Measurements from ENCODE around the gene RRP1B.

Gene RRP1B

GRCh38 chr21:43716376-43717165, 57.2 kb downstream of the RRP1B start:
- H3K27me3 Mint-ChIP-seq (ENCODE audit: low read depth) = peaks cover 20% of the 10 kb centered on the region
- peaks cover 20% of the 10 kb centered on the region for H3K4me1 Mint-ChIP-seq
- TF ChIP-seq CTCF (IDR thresholded peaks at IDR 0.05; ENCODE audit: unreplicated experiment in 3 of 3) = no peak
- H3K27ac Mint-ChIP-seq = no peak overlapping the region
- peak overlapping the region; percentile 80 to 87 (median 81) for H3K4me3 Mint-ChIP-seq
- H3K36me3 Mint-ChIP-seq (ENCODE audit: low read depth) = no peaks in the 10 kb centered on the region
- no peaks in the 10 kb centered on the region for H3K9me3 Mint-ChIP-seq

GRCh38 chr21:43717166-43717853, 58.0 kb downstream of the RRP1B start:
- Mint-ChIP-seq H3K36me3 (ENCODE audit: low read depth) (no peaks in the 10 kb centered on the region), H3K9me3 (no peaks in the 10 kb centered on the region), H3K4me3 (peak overlapping the region; percentile 87 to 89 (median 88))

GRCh38 chr21:43717967-43718871, 58.9 kb downstream of the RRP1B start:
- Mint-ChIP-seq H3K27me3 (ENCODE audit: low read depth) (peaks cover 13% of the 10 kb centered on the region), H3K9me3 (no peaks in the 10 kb centered on the region), H3K4me3 (peak overlapping the region; percentile 87 to 89 (median 88)), H3K4me1 (peaks cover 7% of the 10 kb centered on the region), H3K36me3 (ENCODE audit: low read depth) (no peaks in the 10 kb centered on the region), H3K27ac (peak overlapping the region in 1 of 3 experiments; percentile 70)
- TF ChIP-seq CTCF (IDR thresholded peaks at IDR 0.05; ENCODE audit: unreplicated experiment in 3 of 3) = no peak

More at GRCh38 chr21:43717166-43717853, 58.0 kb downstream of the RRP1B start:
- no peak for TF ChIP-seq CTCF (IDR thresholded peaks at IDR 0.05; ENCODE audit: unreplicated experiment in 3 of 3)
- H3K27ac Mint-ChIP-seq = peak overlapping the region in 2 of 3 experiments; percentile 59 to 67
- H3K27me3 Mint-ChIP-seq (ENCODE audit: low read depth) = peaks cover 20% of the 10 kb centered on the region
- peaks cover 13% of the 10 kb centered on the region for H3K4me1 Mint-ChIP-seq

GRCh38 chr21:43718872-43719747, 59.8 kb downstream of the RRP1B start, which contains the start of gene PDXK:
Gene PDXK (plus strand): TSS chr21:43719129. CDS start chr21:43719295, 166 bp downstream.
- TF ChIP-seq CTCF (IDR thresholded peaks at IDR 0.05; ENCODE audit: unreplicated experiment in 3 of 3) = no peak
- H3K9me3 Mint-ChIP-seq = no peaks in the 10 kb centered on the region
- H3K4me3 Mint-ChIP-seq = peak within 1 kb of the TSS; percentile 87 to 89 (median 88)
- peak within 1 kb of the TSS in 1 of 3 experiments; percentile 70 for H3K27ac Mint-ChIP-seq
- H3K36me3 Mint-ChIP-seq (ENCODE audit: low read depth) = no peaks in the 10 kb centered on the region
- peaks cover 7% of the 10 kb centered on the region for H3K4me1 Mint-ChIP-seq
- peaks cover 13% of the 10 kb centered on the region for H3K27me3 Mint-ChIP-seq (ENCODE audit: low read depth)
